Activated naive CD4-positive, alpha-beta T cell treated with anti-CD3 and anti-CD28 coated beads for 36 hours (primary cell): Measurements from ENCODE around the gene EPC1. TPM values are rescaled to one million over a fixed set of nuclear protein-coding genes. Genes with fewer than 3 reads are reported as not detected.

Experiments
- CTCF ChIA-PET: fragments of 350-600 bp; sonication (Branson Sonifier 250); formaldehyde crosslinking; loops from one replicate; lab custom pipeline; 2021; ENCODE audit warnings: antibody characterized with exemption; lab: Charles Lee
- DNase-seq: peaks from one replicate; pipeline ENCODE4 v3.0.0-alpha.2; 2020
- H3K27ac Mint-ChIP-seq: one replicate; pipeline ENCODE4 v1.8.0; 2021; ENCODE audit warnings: mild to moderate bottlenecking, mixed read lengths
- H3K27me3 Mint-ChIP-seq: one replicate; pipeline ENCODE4 v1.8.0; 2021; ENCODE audit warnings: low read depth, mixed read lengths
- H3K36me3 Mint-ChIP-seq: one replicate; pipeline ENCODE4 v1.8.0; 2021; ENCODE audit warnings: low read depth, mixed read lengths
- H3K4me1 Mint-ChIP-seq: one replicate; pipeline ENCODE4 v1.8.0; 2021; ENCODE audit warnings: low read depth, mixed read lengths
- H3K4me3 Mint-ChIP-seq: one replicate; pipeline ENCODE4 v1.8.0; 2021; ENCODE audit warnings: mild to moderate bottlenecking, moderate library complexity, mixed read lengths
- H3K9me3 Mint-ChIP-seq: one replicate; pipeline ENCODE4 v1.8.0; 2021; ENCODE audit warnings: mixed read lengths
- intact Hi-C: fragments of 100-400 bp; cut with micrococcal nuclease; formaldehyde crosslinking; loops from one replicate; pipeline ENCODE4 v1.15.1; 2023
- total RNA-seq, 2 experiments: library from RNA; stranded (reverse); gene quantifications; one replicate each; pipeline ENCODE4 v1.2.3, GENCODE V29; 2021

EPC1 gene
- total RNA-seq, 2 experiments from 2014 or later = 29.4 to 33.5 TPM

DNA sequence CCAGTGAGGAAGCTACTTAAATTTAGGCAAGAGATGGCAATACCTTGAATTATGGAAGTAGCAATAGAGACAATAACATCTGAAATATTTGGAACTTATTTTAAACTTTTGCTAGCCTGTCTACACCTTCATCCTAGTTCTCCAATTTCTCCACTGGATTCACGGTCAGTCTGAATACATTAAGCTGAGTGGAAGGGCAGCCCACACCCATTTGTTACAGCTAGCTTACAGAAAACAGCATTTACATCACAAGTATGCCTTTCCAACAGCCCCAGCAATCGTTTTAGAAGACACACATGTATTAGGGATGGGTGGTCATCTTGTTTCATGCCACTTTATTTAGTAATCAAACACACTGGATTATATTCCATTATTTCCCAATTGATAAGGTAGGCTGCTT, 16.7 kb downstream of the EPC1 start:
- Mint-ChIP-seq H3K36me3 (peaks cover 3% of the 10 kb centered on the region), H3K4me3 (no peak overlapping the region), H3K27ac (no peak overlapping the region), H3K27me3 (no peaks in the 10 kb centered on the region), H3K9me3 (no peaks in the 10 kb centered on the region), H3K4me1 (peaks cover 94% of the 10 kb centered on the region)
- no peak for DNase-seq
- CTCF ChIA-PET = interaction anchor here (0.7 to 1.2 kb wide), 2 partner anchors 37 to 38 kb away, joined by 3 read pairs; no protein-coding TSS in a partner anchor
- intact Hi-C loops = loop anchor here (5.0 kb wide), 1 partner anchor 1628 kb away; no protein-coding TSS in a partner anchor

DNA sequence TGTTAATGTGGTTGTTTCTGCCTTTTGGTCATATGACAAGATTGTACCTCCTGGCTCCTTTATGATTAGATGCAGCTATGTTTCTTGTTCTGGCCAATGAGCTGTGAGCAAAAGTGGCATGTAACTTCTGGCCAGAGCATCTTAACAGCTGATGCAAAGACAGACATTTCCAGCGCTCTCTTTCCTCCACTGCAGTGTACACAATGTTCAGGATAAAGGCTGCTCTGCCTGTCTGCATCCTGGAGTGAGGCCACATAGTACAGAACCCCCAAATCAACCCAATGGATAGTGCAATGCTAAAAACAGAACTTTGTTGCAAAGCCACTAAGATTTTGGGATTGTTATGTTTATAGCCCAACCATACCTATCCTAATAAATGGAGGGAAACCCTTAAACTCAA, 17.9 kb downstream of the EPC1 start:
- CTCF ChIA-PET = no interaction called here
- intact Hi-C loops = no loop called here
- H3K27me3 Mint-ChIP-seq = no peaks in the 10 kb centered on the region

DNA sequence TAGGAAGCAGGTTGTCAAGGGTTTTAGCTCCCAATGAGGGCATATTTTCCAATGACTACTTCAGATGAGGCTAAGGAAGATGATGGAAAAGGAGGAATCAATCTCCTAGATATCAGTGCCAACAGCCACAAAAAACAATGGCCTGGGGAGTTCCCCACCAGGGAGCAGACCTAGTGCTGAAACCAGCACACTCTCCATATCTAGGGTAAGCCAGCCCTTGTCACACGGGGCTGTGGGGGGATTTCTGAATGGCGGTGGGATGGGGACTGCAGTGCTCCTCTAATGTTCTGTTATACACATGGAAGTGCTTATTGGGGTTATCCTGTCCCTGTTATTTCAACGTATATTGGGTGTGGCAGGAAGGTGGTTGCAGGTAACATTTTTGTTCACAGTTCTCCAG, 18.5 kb downstream of the EPC1 start:
- H3K27ac Mint-ChIP-seq = peak overlapping the region; percentile 43
- peaks cover 3% of the 10 kb centered on the region for H3K36me3 Mint-ChIP-seq
- H3K4me1 Mint-ChIP-seq = peaks cover 81% of the 10 kb centered on the region
- H3K9me3 Mint-ChIP-seq = no peaks in the 10 kb centered on the region
- no peak overlapping the region for H3K4me3 Mint-ChIP-seq
- DNase-seq = peak; percentile 26
- intact Hi-C loops = no loop called here
- CTCF ChIA-PET = no interaction called here
- no peaks in the 10 kb centered on the region for H3K27me3 Mint-ChIP-seq

More for the DNA sequence above, 17.9 kb downstream of the EPC1 start:
- no peak overlapping the region for H3K4me3 Mint-ChIP-seq
- peaks cover 87% of the 10 kb centered on the region for H3K4me1 Mint-ChIP-seq
- no peaks in the 10 kb centered on the region for H3K9me3 Mint-ChIP-seq
- peak overlapping the region; percentile 43 for H3K27ac Mint-ChIP-seq
- peaks cover 3% of the 10 kb centered on the region for H3K36me3 Mint-ChIP-seq
- DNase-seq = no peak

DNA sequence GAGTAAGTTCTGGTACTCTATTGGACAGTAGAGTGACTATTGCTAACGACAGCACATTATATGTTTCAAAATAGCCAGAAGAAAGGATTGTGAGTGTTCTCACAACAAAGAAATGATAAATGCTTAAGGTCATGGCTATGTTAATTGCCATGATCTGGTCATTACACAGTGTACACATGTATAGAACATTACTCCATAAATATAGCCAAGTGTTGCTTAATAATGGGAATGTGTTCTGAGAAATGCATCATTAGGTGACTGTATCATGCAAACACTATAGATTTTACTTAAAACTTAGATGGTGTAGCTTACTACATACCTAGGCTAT, 19.6 kb downstream of the EPC1 start:
- DNase-seq = no peak
- no peak overlapping the region for H3K4me3 Mint-ChIP-seq
- H3K27me3 Mint-ChIP-seq = no peaks in the 10 kb centered on the region
- H3K27ac Mint-ChIP-seq = peak overlapping the region; percentile 5
- intact Hi-C loops = loop anchor here (1.0 kb wide), 1 partner anchor 9 kb away; no protein-coding TSS in a partner anchor
- CTCF ChIA-PET = no interaction called here
- peaks cover 76% of the 10 kb centered on the region for H3K4me1 Mint-ChIP-seq
- peaks cover 1% of the 10 kb centered on the region for H3K36me3 Mint-ChIP-seq
- H3K9me3 Mint-ChIP-seq = no peaks in the 10 kb centered on the region

DNA sequence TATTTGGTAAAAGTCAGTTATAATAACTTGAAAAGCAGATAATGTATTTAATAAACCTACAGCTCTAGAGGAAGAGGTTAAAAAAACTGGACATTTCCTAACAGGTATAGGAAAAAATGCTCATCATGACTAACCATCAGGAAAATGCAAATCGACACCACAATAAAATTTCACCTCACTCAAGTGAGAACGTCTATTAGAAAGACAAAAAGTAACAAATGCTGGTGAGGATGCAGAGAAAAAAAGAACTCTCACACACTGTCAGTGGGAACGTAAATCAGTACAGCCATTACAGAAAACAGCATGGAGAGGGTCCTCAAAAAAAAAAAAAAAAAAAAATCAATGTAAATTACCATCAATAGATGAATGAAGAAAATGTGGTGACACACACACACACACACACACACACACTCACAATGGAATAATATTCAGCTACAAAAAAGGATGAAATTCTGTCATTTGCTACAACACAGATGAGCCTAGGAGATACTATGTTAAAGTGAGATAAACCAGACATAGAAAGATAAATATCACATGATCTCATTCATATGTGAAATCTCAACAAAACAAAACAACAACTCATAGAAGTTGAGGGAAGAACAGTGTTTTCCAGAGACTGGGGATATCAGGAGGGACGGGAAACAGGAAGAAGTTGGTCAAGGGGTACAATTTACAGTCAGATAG, 20.1 kb downstream of the EPC1 start:
- intact Hi-C loops = loop anchor here (1.0 kb wide), 1 partner anchor 9 kb away; no protein-coding TSS in a partner anchor
- H3K4me1 Mint-ChIP-seq = peaks cover 72% of the 10 kb centered on the region
- no peaks in the 10 kb centered on the region for H3K27me3 Mint-ChIP-seq
- peak overlapping the region; percentile 38 for H3K27ac Mint-ChIP-seq
- no peaks in the 10 kb centered on the region for H3K9me3 Mint-ChIP-seq
- DNase-seq = no peak
- CTCF ChIA-PET = no interaction called here
- no peak overlapping the region for H3K4me3 Mint-ChIP-seq
- peaks cover 1% of the 10 kb centered on the region for H3K36me3 Mint-ChIP-seq

DNA sequence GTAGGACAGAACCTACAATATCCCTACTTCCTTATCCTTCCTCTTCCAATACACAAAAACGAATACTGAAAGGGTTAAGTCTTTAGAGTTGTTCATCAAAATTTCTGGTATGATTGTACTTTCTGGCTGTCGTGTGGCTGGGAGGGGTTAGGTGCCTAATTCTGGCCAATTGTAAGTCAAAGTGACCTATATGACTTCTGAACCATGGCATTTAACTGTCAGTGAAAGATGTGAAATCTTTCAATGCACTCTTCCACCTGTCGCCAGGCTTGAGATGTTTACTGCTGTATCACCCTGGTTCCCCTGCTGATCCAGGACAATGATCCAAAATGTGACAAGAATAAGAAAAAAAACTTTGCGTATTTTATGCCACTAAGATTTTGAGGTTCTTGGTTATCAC, 20.8 kb downstream of the EPC1 start:
- Mint-ChIP-seq H3K4me3 (no peak overlapping the region), H3K27me3 (no peaks in the 10 kb centered on the region), H3K36me3 (peaks cover 7% of the 10 kb centered on the region), H3K4me1 (peaks cover 70% of the 10 kb centered on the region), H3K27ac (peak overlapping the region; percentile 37), H3K9me3 (no peaks in the 10 kb centered on the region)
- CTCF ChIA-PET = no interaction called here
- no peak for DNase-seq
- intact Hi-C loops = no loop called here

DNA sequence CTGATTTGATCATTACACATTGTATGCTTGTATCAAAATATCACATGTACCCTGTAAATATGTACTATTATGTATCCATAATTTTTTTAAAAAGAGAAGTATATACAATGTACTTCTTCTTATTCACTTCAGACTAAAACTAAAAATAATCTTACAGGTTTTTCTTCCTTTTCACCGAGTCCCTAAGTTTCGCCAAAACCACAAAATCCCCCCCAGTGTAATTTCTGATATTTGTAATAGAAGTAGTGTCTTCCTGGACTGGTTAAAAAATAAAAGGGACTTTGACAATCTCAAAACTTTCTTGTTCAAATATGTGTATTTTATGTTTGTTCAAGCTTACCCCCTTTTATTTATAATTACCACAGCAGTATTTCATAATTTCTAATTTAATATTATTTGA, 23.9 kb downstream of the EPC1 start:
- Mint-ChIP-seq H3K27ac (no peak overlapping the region), H3K27me3 (no peaks in the 10 kb centered on the region), H3K9me3 (no peaks in the 10 kb centered on the region), H3K36me3 (peaks cover 13% of the 10 kb centered on the region), H3K4me3 (no peak overlapping the region), H3K4me1 (peaks cover 71% of the 10 kb centered on the region)
- intact Hi-C loops = no loop called here
- DNase-seq = no peak
- CTCF ChIA-PET = interaction anchor here (0.6 to 1.2 kb wide), 3 partner anchors 11 to 201 kb away, joined by 3 to 4 read pairs (median 3); no protein-coding TSS in a partner anchor

DNA sequence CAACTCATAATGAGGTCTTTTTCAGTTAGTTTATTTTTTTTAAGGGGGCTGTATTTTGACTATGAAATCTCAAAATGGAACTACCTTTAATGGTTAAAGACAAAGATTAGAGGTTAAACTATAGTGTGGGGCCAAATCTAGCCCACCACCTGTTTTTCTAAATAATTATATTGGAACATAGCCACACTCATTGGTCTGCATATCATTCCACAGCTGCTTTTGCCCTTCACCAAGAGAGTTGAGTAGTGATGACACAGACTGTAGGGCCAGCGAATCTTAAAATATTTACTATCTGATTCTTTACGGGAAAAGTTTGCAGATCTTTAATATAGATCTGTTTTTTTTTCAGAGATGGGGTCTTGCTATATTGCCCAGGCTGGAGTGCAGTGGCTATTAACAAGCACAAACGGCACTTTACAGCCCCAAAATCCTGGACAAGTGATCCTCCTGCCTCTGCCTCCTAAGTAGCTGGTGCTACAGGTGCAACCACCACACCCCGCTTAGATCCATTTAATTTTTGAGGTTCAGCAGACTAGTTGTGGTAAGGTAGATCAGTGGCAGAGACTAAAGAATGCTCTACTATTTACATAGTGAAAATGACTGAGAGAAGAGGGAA, 25.8 kb downstream of the EPC1 start:
- CTCF ChIA-PET = interaction anchor here (0.6 to 1.1 kb wide), 3 partner anchors 25 to 229 kb away, joined by 3 to 4 read pairs (median 4); no protein-coding TSS in a partner anchor
- no peaks in the 10 kb centered on the region for H3K9me3 Mint-ChIP-seq
- H3K36me3 Mint-ChIP-seq = peaks cover 13% of the 10 kb centered on the region
- peak overlapping the region; percentile 33 for H3K27ac Mint-ChIP-seq
- DNase-seq = no peak
- no peak overlapping the region for H3K4me3 Mint-ChIP-seq
- intact Hi-C loops = no loop called here
- peaks cover 69% of the 10 kb centered on the region for H3K4me1 Mint-ChIP-seq
- no peaks in the 10 kb centered on the region for H3K27me3 Mint-ChIP-seq

DNA sequence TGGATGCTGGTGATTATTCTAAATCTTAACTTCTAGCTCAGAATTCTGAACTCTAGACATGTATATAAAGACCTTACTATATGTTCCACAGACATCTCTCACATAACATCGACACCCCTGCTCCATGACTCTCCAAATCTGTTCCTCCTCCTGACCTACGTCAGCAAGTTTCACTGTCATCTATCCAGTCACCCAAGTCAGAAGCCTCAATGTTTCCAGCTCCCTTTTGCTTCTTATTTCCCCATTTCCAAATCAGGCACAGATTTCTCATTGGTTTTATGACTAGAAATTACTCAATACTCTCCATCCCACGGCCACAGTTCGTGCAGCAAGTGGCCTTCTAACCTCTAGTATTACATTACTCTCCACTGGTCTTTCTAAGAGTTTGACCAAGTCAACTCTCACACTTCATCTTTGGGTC, 28.5 kb downstream of the EPC1 start:
- intact Hi-C loops = loop anchor here (1.0 to 5.0 kb wide), 4 partner anchors 9 to 804 kb away; no protein-coding TSS in a partner anchor
- H3K27me3 Mint-ChIP-seq = no peaks in the 10 kb centered on the region
- no peak overlapping the region for H3K4me3 Mint-ChIP-seq
- peak; percentile 45 for DNase-seq
- CTCF ChIA-PET = interaction anchor here (1.1 to 1.9 kb wide), 2 partner anchors 41 to 59 kb away, joined by 3 to 4 read pairs; no protein-coding TSS in a partner anchor
- peak overlapping the region; percentile 60 for H3K27ac Mint-ChIP-seq
- H3K9me3 Mint-ChIP-seq = no peaks in the 10 kb centered on the region
- peaks cover 75% of the 10 kb centered on the region for H3K4me1 Mint-ChIP-seq
- peaks cover 17% of the 10 kb centered on the region for H3K36me3 Mint-ChIP-seq

DNA sequence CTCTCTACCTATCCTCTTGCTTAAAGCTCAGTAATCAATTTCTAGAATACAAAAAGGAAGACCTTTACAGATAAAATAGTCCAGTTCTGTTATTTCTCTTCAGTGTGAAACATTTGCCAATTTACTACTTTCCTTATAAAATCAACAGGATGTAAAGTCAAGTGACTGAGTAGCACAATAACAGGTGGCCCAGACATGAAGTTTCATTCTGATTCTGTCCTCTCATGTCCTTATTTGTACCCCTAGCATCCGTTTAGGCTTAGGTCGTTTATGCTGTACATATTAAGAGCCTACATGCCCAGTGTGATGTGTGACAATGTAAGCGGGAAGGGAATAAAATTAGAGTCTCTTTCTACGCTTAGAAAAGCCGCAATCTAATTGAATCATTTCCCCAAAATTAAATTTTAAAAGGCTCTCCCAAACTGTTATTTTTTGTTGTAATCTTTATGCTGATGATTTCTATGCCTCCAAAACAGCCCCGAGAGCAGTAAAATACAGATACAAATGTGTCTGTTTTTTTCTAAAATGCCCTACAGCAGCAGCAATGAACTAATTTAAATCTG, 29.1 kb downstream of the EPC1 start:
- H3K4me3 Mint-ChIP-seq = no peak overlapping the region
- peak; percentile 34 for DNase-seq

DNA sequence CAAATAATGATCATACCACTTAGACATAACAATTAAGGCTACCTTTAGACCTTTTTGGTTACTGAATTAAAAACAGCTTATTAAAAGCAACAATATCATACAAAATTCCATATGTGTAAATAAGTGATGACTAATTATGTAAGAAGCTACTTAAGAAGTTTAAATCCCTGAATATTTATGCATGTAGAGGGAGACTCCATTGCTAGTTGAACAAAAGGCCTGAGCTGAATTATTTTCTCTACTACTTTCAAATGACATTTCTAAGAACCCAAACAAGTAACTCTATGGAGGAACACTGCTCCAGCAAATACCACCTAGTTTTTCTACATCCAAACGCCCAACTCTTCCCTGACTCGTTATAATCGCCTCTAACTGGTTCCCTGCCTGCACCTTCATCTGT, 31.5 kb downstream of the EPC1 start:
- CTCF ChIA-PET = interaction anchor here (0.9 to 1.2 kb wide), 4 partner anchors 17 to 123 kb away, joined by 3 to 4 read pairs (median 4); no protein-coding TSS in a partner anchor
- no peaks in the 10 kb centered on the region for H3K27me3 Mint-ChIP-seq
- intact Hi-C loops = loop anchor here (5.0 kb wide), 1 partner anchor 807 kb away; no protein-coding TSS in a partner anchor
- H3K27ac Mint-ChIP-seq = peak overlapping the region; percentile 48
- H3K36me3 Mint-ChIP-seq = peaks cover 5% of the 10 kb centered on the region
- H3K4me1 Mint-ChIP-seq = peaks cover 74% of the 10 kb centered on the region
- no peak for DNase-seq
- no peaks in the 10 kb centered on the region for H3K9me3 Mint-ChIP-seq
- no peak overlapping the region for H3K4me3 Mint-ChIP-seq

More for the DNA sequence above, 29.1 kb downstream of the EPC1 start:
- Mint-ChIP-seq H3K27me3 (no peaks in the 10 kb centered on the region), H3K27ac (peak overlapping the region; percentile 60), H3K4me1 (peaks cover 79% of the 10 kb centered on the region), H3K36me3 (peaks cover 17% of the 10 kb centered on the region), H3K9me3 (no peaks in the 10 kb centered on the region)
- intact Hi-C loops = loop anchor here (1.0 to 5.0 kb wide), 5 partner anchors 9 to 804 kb away; no protein-coding TSS in a partner anchor
- CTCF ChIA-PET = interaction anchor here (1.1 kb wide), 1 partner anchor 41 kb away, joined by 3 read pairs; no protein-coding TSS in a partner anchor

DNA sequence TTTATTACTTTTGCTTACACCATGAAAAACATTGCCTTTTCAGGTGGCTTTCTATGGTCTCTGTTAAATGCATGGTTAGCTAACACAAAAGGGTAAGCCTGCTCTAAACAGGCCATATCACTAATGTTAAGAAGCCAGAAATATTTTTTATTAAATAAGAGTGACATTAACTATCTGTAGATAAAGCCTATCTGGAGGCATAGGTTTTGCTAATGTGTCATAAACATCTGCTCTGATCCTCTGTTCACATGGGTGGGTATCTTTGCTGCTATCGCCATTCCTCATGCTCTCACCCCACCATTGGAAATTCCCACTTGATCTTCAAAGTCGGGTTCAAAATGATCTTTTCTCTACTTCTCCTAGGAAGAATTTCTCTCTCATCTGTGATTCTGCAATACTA, 32.4 kb downstream of the EPC1 start:
- H3K27ac Mint-ChIP-seq = peak overlapping the region; percentile 68
- H3K4me3 Mint-ChIP-seq = no peak overlapping the region
- DNase-seq = no peak
- H3K27me3 Mint-ChIP-seq = no peaks in the 10 kb centered on the region
- CTCF ChIA-PET = interaction anchor here (0.9 to 1.8 kb wide), 3 partner anchors 21 to 60 kb away, joined by 3 to 6 read pairs (median 4); no protein-coding TSS in a partner anchor
- H3K9me3 Mint-ChIP-seq = no peaks in the 10 kb centered on the region
- intact Hi-C loops = no loop called here
- peaks cover 71% of the 10 kb centered on the region for H3K4me1 Mint-ChIP-seq
- peaks cover 5% of the 10 kb centered on the region for H3K36me3 Mint-ChIP-seq
